K562 (cell line): ENCODE data around the gene FGF9. TPM values are rescaled to one million over a fixed set of nuclear protein-coding genes. Genes with fewer than 3 reads are reported as not detected.

Source experiments
- CCNT2 ChIP-seq: IDR thresholded peaks from 2 replicates; pipeline ENCODE4 v1.6.1; 2011; ENCODE audit warnings: borderline replicate concordance, low read depth, mild to moderate bottlenecking, moderate library complexity, mixed read lengths, low read length; ENCODE audit not compliant: insufficient read length; ENCODE audit errors: extremely low read depth
- CXXC5 ChIP-seq: fragments of 250-450 bp; sonication (Bioruptor Pico); IDR thresholded peaks from 2 replicates; pipeline ENCODE4 v1.8.0; 2022; ENCODE audit warnings: inconsistent platforms, mild to moderate bottlenecking, moderate library complexity
- HCFC1 ChIP-seq: IDR thresholded peaks from 2 replicates; pipeline ENCODE4 v1.6.1; 2012; ENCODE audit warnings: low read depth, low read length, improper control_type of control experiment
- MEIS2 ChIP-seq: fragments of 450-650 bp; IDR thresholded peaks from 2 replicates; pipeline ENCODE4 v1.6.1; 2014; ENCODE audit warnings: mild to moderate bottlenecking; ENCODE audit not compliant: partially characterized antibody
- POLR2G ChIP-seq: fragments of 200-400 bp; formaldehyde crosslinking; IDR thresholded peaks from 2 replicates; pipeline ENCODE4 v1.6.1; 2017; ENCODE audit warnings: low read depth, mild to moderate bottlenecking, antibody characterized with exemption, low read length, moderate library complexity
- RBM15 ChIP-seq: fragments of 200-400 bp; formaldehyde crosslinking; IDR thresholded peaks from 2 replicates; pipeline ENCODE4 v1.6.1; 2018; ENCODE audit warnings: mild to moderate bottlenecking, low read length, moderate library complexity; ENCODE audit not compliant: insufficient read depth
- RFX5 ChIP-seq: IDR thresholded peaks from 2 replicates; pipeline ENCODE4 v1.6.1; 2011; ENCODE audit warnings: low read depth, mild to moderate bottlenecking, improper control_type of control experiment, low read length
- RFX7 ChIP-seq: fragments of 250-450 bp; sonication (Bioruptor Pico); IDR thresholded peaks from 2 replicates; pipeline ENCODE4 v1.5.1; 2021; ENCODE audit warnings: mild to moderate bottlenecking
- ZKSCAN8 ChIP-seq: fragments of 200-800 bp; sonication (Bioruptor generic); IDR thresholded peaks from 2 replicates; pipeline ENCODE4 v1.6.1; 2016; ENCODE audit warnings: missing genetic modification characterization, missing compliant biosample characterization
- ZNF143 ChIP-seq: sonication (generic); formaldehyde crosslinking; IDR thresholded peaks from 2 replicates; pipeline ENCODE4 v1.9.0; 2022; ENCODE audit warnings: mild to moderate bottlenecking, missing genetic modification reagents
- ZNF354B ChIP-seq: fragments of 250-450 bp; sonication (Bioruptor Pico); IDR thresholded peaks from 2 replicates; pipeline ENCODE4 v1.4.0; 2020
- ZNF699 ChIP-seq: fragments of 250-450 bp; sonication (Bioruptor Pico); IDR thresholded peaks from 2 replicates; pipeline ENCODE4 v1.8.0; 2021; ENCODE audit warnings: mild to moderate bottlenecking, moderate library complexity; ENCODE audit not compliant: insufficient replicate concordance
- polyA plus RNA-seq, 8 experiments: library from polyadenylated mRNA; depleted of rRNA in 4 of 8; stranded (reverse) in 5 of 8; unstranded in 3 of 8; fragments of >200 nt; fragmentation: Nextera tagmentation in 2 of 8; fragmentation: Illumina TruSeq in 1 of 8; extraction: Ambion mirVana in 2 of 8; extraction: Trizol in 1 of 8; gene quantifications; 2 replicates each; pipeline versions ENCODE4 v1.2.1 to v1.2.3, GENCODE V29; 2011 to 2014; ENCODE audit warnings: inconsistent platforms in 1 of 8, missing spikeins in 1 of 8
- total RNA-seq, 7 experiments: library from RNA; depleted of rRNA in 6 of 7; stranded (reverse); fragments of >200 nt in 6 of 7; fragmentation: Illumina TruSeq in 2 of 7; extraction: Trizol in 2 of 7; gene quantifications; 2 replicates each; pipeline versions ENCODE4 v1.2.1 to v1.2.3, GENCODE V29; 2011 to 2021; ENCODE audit warnings: low replicate concordance in 1 of 7
- TF ChIP-seq, protein P1 (sequence below), 2 experiments: fragments of 450-650 bp; IDR thresholded peaks; 2 replicates each; pipeline ENCODE4 v1.6.1; 2018; ENCODE audit warnings: mild to moderate bottlenecking in 2 of 2, low read depth in 1 of 2; ENCODE audit not compliant: partially characterized antibody in 2 of 2
- TF ChIP-seq, protein P2 (sequence below): sonication (generic); formaldehyde crosslinking; IDR thresholded peaks from 2 replicates; pipeline ENCODE4 v1.8.0; 2022; ENCODE audit warnings: mild to moderate bottlenecking, missing genetic modification reagents, borderline replicate concordance
- TF ChIP-seq, protein P3 (sequence below): fragments of 450-650 bp; conservative IDR thresholded peaks from 2 replicates; pipeline ENCODE4 v1.6.1; 2016; ENCODE audit warnings: missing genetic modification characterization, low read depth, mild to moderate bottlenecking, control low read depth, missing compliant biosample characterization
- TF ChIP-seq, protein P4 (sequence below): fragments of 450-650 bp; formaldehyde crosslinking; conservative IDR thresholded peaks from 2 replicates; pipeline ENCODE4 v1.4.0; 2022; ENCODE audit warnings: mild to moderate bottlenecking, missing genetic modification characterization

FGF9 gene
- total and polyA plus RNA-seq, 9 of the 15 experiments (the other 6 are each of a cell fraction or from before 2014, with no cell fraction given), result not detected

DNA sequence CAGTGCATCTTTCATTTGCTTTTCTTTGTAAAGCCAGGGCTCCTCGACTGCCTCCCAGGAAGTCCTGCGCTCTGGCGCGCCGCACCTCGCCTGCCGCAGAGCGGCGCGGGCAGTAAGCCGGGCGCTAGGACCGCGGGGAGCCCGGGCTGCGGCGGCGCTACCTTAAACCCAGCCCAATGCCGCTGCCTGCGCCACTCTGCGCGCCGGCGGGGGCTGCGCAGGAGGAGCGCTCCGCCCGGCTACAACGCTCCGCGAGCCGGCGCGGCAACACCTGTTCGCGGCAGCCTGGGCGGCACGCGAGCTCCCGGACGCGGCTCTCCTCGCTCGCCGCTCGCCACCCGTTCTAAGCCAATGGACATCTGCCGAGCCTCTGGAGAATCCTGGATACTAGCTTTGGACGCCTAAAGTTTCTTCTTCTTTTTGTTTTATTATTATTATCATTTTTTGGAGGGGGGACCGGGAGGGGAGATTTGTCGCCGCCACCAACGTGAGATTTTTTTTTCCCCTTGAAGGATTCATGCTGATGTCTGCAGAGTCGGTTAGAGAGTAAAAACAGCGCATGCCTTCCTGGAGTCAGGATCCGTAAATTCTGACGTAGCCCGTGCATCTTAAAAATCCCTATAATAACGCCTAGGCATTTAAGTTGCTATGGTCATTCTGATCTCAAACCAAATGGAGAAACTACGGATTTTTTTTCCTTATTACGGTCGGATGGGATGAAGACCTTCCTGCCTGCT lies at the start of gene FGF9 (continued):
- TF ChIP-seq, protein P1, sequence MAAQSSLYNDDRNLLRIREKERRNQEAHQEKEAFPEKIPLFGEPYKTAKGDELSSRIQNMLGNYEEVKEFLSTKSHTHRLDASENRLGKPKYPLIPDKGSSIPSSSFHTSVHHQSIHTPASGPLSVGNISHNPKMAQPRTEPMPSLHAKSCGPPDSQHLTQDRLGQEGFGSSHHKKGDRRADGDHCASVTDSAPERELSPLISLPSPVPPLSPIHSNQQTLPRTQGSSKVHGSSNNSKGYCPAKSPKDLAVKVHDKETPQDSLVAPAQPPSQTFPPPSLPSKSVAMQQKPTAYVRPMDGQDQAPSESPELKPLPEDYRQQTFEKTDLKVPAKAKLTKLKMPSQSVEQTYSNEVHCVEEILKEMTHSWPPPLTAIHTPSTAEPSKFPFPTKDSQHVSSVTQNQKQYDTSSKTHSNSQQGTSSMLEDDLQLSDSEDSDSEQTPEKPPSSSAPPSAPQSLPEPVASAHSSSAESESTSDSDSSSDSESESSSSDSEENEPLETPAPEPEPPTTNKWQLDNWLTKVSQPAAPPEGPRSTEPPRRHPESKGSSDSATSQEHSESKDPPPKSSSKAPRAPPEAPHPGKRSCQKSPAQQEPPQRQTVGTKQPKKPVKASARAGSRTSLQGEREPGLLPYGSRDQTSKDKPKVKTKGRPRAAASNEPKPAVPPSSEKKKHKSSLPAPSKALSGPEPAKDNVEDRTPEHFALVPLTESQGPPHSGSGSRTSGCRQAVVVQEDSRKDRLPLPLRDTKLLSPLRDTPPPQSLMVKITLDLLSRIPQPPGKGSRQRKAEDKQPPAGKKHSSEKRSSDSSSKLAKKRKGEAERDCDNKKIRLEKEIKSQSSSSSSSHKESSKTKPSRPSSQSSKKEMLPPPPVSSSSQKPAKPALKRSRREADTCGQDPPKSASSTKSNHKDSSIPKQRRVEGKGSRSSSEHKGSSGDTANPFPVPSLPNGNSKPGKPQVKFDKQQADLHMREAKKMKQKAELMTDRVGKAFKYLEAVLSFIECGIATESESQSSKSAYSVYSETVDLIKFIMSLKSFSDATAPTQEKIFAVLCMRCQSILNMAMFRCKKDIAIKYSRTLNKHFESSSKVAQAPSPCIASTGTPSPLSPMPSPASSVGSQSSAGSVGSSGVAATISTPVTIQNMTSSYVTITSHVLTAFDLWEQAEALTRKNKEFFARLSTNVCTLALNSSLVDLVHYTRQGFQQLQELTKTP (IDR thresholded peaks at IDR 0.05; ENCODE audit: low read depth in 1 of 2, partially characterized antibody in 2 of 2), result no peak
- TF ChIP-seq, protein P2, sequence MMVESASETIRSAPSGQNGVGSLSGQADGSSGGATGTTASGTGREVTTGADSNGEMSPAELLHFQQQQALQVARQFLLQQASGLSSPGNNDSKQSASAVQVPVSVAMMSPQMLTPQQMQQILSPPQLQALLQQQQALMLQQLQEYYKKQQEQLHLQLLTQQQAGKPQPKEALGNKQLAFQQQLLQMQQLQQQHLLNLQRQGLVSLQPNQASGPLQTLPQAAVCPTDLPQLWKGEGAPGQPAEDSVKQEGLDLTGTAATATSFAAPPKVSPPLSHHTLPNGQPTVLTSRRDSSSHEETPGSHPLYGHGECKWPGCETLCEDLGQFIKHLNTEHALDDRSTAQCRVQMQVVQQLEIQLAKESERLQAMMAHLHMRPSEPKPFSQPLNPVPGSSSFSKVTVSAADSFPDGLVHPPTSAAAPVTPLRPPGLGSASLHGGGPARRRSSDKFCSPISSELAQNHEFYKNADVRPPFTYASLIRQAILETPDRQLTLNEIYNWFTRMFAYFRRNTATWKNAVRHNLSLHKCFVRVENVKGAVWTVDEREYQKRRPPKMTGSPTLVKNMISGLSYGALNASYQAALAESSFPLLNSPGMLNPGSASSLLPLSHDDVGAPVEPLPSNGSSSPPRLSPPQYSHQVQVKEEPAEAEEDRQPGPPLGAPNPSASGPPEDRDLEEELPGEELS (CRISPR knock-in tag), result no peak
- TF ChIP-seq ZNF354B (CRISPR knock-in tag) (no peak), MEIS2 (peak; percentile 28), ZKSCAN8 (no peak), RFX5 (no peak), POLR2G (0 out of 2 replicates have a peak, but pooled peaks have one; percentile 28), ZNF143 (no peak), CCNT2 (peak; percentile 73), CXXC5 (CRISPR knock-in tag) (peak; percentile 90), HCFC1 (no peak), ZNF699 (CRISPR knock-in tag) (no peak), RFX7 (CRISPR knock-in tag) (no peak), RBM15 (no peak)
- TF ChIP-seq, protein P3, sequence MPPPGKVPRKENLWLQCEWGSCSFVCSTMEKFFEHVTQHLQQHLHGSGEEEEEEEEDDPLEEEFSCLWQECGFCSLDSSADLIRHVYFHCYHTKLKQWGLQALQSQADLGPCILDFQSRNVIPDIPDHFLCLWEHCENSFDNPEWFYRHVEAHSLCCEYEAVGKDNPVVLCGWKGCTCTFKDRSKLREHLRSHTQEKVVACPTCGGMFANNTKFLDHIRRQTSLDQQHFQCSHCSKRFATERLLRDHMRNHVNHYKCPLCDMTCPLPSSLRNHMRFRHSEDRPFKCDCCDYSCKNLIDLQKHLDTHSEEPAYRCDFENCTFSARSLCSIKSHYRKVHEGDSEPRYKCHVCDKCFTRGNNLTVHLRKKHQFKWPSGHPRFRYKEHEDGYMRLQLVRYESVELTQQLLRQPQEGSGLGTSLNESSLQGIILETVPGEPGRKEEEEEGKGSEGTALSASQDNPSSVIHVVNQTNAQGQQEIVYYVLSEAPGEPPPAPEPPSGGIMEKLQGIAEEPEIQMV (tag), result no peak
- TF ChIP-seq, protein P4, sequence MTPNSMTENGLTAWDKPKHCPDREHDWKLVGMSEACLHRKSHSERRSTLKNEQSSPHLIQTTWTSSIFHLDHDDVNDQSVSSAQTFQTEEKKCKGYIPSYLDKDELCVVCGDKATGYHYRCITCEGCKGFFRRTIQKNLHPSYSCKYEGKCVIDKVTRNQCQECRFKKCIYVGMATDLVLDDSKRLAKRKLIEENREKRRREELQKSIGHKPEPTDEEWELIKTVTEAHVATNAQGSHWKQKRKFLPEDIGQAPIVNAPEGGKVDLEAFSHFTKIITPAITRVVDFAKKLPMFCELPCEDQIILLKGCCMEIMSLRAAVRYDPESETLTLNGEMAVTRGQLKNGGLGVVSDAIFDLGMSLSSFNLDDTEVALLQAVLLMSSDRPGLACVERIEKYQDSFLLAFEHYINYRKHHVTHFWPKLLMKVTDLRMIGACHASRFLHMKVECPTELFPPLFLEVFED (CRISPR knock-in tag), result no peak
